GM08714 (cell line): Measurements from ENCODE around the gene AFF2.

Experiments
- H3K4me3 ChIP-seq: fragments of 200-500 bp; sonication (Bioruptor generic); 2 replicates; pipeline ENCODE4 v1.5.1; 2014; ENCODE audit warnings: mild to moderate bottlenecking, low read length, inconsistent platforms
- ZNF274 ChIP-seq: IDR thresholded peaks from 2 replicates; pipeline ENCODE4 v1.6.1; 2012; ENCODE audit warnings: mild to moderate bottlenecking, low read depth, low read length

Gene AFF2

GRCh38 chrX:148620023-148620422 lies 119.6 kb downstream of the AFF2 start:
- no peak overlapping the region for H3K4me3 ChIP-seq
- TF ChIP-seq ZNF274, result no peak

GRCh38 chrX:148624951-148625474 lies 124.6 kb downstream of the AFF2 start:
- TF ChIP-seq ZNF274, result no peak
- H3K4me3 ChIP-seq, result no peak overlapping the region

DNA sequence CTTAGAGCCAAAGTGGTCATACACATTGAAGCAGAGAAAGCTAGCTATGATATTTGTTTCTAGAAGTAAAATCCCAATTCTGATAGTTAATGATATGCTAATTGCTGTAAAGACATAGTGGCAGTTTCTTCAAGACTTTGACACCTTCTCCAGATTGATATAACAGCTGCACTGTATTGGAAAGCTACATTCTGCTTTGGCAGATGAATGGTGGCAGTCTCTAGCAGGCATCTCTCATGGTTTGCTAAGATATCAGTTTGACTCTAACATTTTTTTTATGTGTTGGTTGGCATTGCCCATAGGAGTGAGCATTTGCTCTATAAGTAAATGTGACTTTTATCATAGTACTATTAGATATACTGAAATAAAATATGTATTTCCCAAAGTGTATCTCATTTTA lies 128.2 kb downstream of the AFF2 start:
- TF ChIP-seq ZNF274, result no peak
- no peak overlapping the region for H3K4me3 ChIP-seq

DNA sequence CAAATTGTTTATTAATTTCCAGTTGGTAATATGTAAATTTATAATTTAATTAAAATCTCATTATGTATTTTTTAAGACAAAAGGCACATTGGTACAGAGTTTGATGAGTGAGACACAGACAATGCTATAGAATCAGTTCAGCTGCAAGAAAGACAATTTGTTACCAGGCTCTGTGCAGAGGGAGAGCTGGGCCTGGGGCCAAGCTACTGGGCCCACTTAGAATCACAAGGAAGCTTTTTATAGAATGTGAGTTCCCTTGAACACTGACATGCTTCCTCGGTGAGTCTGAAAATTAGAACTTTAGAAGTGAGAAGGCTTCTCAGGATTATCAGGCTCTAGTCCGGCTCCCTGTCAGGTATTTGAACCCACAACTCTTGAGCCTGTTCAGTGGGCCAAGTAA lies 129.0 kb downstream of the AFF2 start:
- no peak for TF ChIP-seq ZNF274
- no peak overlapping the region for H3K4me3 ChIP-seq

DNA sequence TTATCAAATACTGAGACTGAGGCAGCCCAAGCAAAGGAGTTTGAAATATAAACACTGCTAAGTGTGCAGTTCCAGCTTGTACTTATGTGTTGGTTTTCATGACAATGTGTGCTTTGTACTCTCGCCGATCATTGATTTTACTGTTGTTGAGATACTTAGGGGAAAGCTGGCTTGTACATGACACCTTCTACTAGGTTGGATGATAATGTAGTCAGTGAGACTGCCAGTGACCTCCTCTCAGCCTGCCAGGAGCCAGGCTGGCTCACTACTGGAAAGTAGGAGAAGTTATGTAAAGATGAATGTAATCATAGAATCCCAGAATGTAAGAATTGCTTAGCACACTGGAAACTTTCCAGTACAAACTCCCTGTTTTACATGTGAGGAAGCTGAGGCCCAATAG lies 132.0 kb downstream of the AFF2 start:
- no peak overlapping the region for H3K4me3 ChIP-seq

DNA sequence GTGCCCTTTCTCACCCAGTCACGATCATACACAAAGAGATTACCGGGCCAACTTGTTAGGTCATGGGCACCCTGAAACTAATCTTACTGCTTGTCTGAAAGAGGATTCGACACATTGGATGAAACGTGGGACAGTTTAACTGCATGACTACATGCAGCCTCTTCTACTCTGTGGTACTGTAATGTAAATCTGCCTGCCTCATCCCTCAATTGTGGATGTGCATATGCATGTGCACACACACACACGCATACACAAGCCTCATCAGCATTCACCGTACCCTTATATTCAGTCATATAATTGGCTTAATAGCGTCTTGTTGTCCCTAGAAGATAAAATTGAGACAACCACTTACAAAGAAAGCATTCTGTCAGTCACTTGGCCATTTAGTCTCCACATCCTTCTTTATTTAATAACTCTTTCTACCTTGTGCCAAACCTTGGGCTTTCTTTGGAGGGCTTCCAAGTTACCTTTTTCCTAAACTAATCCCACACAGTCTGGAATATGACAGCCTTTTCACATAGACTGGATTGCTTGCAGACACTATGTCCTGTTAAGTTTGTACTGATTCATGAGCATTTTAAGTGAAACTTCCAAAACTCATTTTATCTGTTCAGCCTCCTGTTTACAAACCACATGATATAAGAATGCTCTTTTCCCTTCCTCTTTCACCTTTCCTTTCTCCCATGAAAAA lies 132.9 kb downstream of the AFF2 start:
- H3K4me3 ChIP-seq, result no peak overlapping the region
- TF ChIP-seq ZNF274, result no peak

More for the DNA sequence above, 132.0 kb downstream of the AFF2 start:
- no peak for TF ChIP-seq ZNF274

- TF ChIP-seq ZNF274, result no peak
- no peak overlapping the region for H3K4me3 ChIP-seq
Observed at GRCh38 chrX:148634591-148634990, 134.2 kb downstream of the AFF2 start.

DNA sequence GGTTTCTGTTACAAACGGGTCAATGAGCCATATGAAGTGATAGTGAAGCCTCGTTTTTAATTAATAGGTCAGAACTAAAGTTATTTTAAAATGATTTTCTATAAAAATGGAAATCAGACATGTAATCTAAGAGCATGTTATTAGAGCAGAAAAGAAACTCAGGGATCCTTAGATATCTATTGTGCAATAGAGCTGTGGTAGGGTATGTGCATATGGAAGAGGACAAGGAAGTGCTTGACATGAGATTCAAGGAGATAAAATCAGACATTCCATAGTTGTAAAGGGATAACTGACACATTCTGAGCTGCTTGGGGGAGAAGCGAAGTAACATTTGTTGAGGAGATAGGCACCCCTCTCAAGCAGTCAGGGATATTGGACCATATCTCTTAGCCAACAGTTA lies 143.0 kb downstream of the AFF2 start:
- H3K4me3 ChIP-seq, result no peak overlapping the region
- no peak for TF ChIP-seq ZNF274

GRCh38 chrX:148647651-148648050 lies 147.2 kb downstream of the AFF2 start:
- TF ChIP-seq ZNF274, result no peak
- no peak overlapping the region for H3K4me3 ChIP-seq

DNA sequence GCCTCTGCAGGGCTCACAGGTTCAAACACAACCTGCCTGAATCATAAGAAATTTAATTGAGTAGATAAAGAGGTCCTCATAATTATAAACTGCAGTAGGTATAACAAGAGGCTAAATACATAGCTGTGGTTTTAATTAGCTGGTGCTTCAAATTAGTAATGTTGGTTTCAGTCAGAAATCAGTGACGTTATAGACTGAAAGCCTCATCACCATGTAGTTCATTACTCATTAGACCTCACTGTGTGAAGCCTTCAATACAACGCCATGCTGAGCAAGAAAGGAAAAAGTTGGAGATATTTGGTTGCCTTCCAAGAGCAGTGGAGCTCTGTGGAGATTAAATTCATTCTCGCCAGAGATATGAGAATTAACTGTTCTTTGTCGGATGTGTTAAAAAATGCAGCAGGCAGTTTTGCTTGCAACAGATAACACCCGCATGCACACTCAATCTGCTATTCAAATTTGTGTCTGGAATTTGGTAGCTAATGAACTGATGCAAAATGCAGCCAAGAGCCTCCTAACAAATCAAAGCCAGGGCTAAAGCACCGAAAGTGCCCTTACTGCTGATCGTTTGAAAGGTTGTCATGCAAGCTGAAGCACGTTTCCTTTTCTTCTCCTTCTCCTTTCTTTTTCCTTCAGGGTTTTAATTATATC lies 148.9 kb downstream of the AFF2 start:
- TF ChIP-seq ZNF274, result no peak

DNA sequence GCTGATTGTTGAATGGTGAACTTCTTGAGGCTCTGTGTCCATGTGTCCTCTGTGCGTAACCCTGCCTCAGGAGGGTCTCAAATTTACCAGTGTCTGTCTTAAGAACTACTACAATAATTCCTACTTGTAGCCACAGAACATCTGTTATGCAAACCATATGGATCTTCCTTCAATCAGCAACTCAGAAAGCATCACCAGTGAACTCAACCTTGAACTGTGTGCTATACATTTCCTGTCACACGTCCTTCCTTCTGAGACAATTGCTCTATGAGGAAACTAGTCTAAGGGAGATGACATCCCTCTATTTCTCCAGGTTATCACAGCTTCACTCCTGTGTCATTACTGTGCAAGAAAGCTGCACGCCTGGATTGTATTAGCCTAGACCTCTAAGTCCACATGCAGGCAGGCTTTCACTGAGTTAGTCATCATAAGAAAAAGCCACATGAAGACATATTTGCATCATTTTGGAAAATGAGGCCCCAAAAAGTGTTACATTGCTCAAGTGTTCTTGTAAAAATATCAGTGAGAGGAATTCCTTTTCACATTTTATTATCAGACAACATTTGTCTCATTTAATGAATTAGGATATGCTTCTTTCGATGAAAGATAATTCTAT lies 157.8 kb downstream of the AFF2 start:
- no peak overlapping the region for H3K4me3 ChIP-seq
- TF ChIP-seq ZNF274, result no peak

More for the DNA sequence above, 148.9 kb downstream of the AFF2 start:
- no peak overlapping the region for H3K4me3 ChIP-seq

- no peak overlapping the region for H3K4me3 ChIP-seq
- TF ChIP-seq ZNF274, result no peak
Observed at GRCh38 chrX:148659481-148659880, 159.1 kb downstream of the AFF2 start.

DNA sequence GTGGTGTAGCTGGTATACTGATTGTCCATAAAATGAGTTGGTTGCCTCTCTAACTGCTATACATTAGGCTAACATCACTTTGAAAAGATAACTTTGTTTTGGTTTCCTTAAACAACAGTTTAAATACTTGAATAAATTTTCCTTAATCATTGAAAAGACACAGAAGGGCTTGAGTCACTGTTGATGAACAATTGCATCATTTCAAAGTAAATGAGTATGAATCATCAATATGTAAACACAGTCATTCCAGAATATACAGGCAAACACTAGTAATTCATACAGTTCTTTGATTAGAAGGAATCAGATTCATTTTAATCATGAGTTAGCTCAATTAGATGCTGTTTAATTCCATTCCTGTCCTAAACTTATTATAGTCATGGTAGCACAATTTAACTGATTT lies 160.6 kb downstream of the AFF2 start:
- H3K4me3 ChIP-seq, result no peak overlapping the region
- TF ChIP-seq ZNF274, result no peak

DNA sequence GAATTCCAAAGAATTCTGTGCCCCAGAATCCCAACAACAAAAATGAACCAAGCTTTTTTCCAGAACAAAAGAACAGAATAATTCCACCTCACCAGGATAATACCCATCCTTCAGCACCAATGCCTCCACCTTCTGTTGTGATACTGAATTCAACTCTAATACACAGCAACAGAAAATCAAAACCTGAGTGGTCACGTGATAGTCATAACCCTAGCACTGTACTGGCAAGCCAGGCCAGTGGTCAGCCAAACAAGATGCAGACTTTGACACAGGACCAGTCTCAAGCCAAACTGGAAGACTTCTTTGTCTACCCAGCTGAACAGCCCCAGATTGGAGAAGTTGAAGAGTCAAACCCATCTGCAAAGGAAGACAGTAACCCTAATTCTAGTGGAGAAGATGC lies 161.6 kb downstream of the AFF2 start:
- TF ChIP-seq ZNF274, result no peak
- H3K4me3 ChIP-seq, result no peak overlapping the region

DNA sequence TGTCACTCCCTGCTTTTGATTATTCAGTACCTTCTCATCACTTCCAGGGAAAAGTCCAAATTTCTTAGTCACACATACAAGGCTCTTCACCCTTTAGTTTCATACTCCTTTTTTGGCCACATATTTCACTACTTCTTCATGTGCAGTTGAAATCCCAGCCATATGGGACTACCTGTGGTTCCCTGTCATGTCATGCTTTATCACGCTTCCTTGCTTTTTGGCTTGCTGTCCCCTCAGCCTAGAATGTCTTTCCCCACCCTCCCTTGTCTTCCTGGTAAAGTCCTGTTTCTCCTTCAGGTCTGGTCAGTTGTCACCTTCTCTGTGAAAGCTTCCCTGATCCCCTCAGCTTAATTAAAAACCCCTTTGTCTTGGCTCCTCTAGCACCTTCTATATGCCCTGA lies 163.8 kb downstream of the AFF2 start:
- no peak for TF ChIP-seq ZNF274
- H3K4me3 ChIP-seq, result no peak overlapping the region
